Mucosa of gallbladder (tissue), 1 donor: ENCODE measurements around the gene DCUN1D4. TPM values are rescaled to one million over a fixed set of nuclear protein-coding genes. Genes with fewer than 3 reads are reported as not detected.
A peak's percentile ranks its signal among the peaks of the same experiment; 100 is the strongest.
"Not testable (repeated sequence)": the region's sequence is repeated elsewhere in the genome, so short reads cannot be mapped to it uniquely, and the experiment has no call there.

Experiments
- DNase-seq: peaks from one replicate; pipeline ENCODE4 v3.0.0-alpha.2; 2020; ENCODE audit warnings: low spot score
- total RNA-seq: library from RNA; stranded (reverse); gene quantifications from one replicate; pipeline ENCODE4 v1.2.1, GENCODE V29; 2021
- donor health status: DM: no; HTN: no; CAD: no.

Gene DCUN1D4
- total RNA-seq, 1 donor from 2014 or later, result 62.2 TPM

DNA sequence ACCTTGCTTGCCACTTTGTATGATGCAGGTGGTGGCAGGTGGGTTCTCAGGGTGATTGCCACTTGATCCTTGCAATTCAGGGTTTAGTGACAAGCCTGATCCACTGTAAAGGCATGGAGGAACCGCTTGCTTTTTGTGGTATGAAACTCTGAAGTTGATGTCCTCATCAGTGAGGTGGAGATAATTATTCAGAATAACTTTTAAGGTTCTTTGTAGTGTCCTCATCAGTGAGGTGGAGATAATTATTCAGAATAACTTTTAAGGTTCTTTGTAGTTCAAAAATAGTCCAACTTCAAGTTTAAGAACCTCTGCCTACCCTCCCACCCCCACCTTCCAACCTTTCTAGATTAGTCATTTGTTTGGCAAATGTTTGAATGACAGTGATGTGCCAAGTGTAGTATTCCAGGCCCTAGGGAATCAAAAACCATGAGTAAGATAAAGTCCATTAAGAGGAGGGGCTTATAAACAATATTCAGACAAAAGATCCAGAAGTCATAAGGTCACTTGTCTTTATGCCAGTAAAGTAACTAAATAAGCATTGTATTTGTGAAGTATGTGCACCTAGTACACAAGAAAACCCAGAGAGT, 51.2 kb downstream of the DCUN1D4 start:
- no peak for DNase-seq

DNA sequence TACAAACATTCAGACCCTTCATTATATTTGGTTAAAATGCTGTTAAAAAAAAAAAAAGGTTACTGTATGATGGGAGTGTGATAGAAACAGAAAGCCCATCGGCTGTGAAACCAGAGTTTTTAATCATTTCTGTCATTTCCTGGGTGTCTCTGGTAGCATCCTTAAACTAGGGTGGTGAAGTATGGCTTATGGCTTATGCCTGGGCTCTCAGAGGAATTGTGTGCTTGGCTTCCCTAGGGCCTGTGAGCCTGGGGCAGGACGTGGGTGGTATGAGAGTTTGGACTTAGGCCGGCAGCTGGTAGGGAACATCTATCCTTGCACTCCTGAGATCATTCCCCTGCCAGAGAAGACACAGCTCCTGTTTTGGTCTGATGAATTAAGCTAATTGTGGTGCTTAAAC, 52.2 kb downstream of the DCUN1D4 start:
- DNase-seq, result no peak

DNA sequence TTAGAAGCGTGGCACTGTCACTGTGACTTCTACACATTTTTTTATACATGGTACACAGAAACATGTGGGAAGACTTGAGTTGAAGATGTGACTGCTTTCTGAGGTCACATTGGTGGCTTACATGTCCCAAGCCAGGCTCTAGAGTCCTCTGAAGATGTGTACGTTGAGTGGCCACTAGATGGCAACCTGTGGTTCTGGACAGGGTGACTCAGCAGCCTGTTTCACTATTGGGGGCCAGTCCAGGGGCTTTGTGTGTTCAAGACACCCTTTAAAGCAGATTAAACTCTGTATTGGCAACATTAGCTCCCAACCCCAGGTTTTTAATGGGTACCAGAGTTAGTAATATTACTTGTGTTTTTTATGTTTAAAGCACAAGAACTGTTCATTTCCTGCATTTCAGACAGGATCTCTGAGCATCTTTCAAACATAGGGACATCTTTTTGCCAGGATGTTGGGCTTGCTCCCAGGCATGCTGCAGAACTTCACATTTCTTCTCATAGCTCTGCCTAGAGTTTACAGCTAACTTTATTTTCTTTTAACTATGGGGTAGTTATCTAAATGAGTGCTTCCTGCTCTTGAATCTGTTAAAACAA, 53.0 kb downstream of the DCUN1D4 start:
- DNase-seq, result peak; percentile 61

DNA sequence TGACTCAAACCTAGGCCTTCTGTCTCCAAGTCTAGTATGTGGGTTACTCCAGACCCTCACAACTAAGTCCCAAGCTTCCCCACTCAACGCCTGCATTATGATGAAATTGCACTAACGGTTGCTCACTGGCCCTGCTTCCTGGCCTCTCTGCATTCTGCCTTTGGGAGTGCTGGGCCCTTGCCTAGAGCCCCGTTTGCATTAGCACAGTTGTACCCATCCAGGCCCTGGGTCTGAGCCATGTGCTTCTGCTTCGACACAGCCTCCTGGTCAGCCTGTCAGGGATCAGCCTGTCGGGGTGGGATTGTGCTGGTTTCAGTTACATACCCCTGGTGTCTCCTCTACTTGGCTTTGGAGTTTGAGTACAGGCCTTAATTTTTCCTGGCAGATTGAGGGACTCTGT, 58.4 kb downstream of the DCUN1D4 start:
- no peak for DNase-seq

DNA sequence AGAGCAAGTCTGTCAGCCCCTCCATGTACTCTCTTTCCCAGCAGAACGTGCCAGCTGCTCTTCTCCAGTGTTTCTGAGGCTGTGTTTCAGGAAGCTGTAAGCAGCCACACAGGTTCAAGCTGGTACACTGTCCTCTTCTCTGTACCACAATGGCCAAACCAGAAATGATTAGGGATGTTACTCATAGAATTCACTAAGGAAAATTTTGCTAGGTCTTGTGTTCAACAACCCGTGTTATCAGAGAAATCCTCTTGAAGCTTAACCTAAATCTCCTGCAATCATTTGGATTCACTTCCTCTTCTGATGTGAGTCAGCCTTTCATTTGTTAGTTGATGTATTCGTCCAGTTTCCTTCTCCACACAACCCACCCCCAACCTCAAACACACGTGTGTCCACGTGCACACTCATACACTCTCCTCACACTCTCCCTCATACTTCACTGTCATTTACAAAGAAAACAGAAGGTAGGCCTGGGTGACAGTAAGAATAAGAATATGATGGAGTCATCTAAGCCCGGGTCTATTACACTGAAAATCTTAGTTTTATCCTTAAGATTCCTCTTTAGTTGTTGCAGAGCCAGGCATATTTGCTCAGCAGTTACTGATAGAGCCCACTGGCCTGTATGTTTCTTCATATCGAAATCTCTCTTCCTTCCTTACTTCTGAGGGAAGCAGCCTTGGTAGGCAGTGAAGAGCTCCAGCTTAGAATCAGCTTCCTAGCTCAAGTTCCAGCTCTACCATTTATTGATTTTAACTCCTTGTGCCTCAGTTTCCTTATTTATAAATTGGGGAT, 63.4 kb downstream of the DCUN1D4 start:
- no peak for DNase-seq

DNA sequence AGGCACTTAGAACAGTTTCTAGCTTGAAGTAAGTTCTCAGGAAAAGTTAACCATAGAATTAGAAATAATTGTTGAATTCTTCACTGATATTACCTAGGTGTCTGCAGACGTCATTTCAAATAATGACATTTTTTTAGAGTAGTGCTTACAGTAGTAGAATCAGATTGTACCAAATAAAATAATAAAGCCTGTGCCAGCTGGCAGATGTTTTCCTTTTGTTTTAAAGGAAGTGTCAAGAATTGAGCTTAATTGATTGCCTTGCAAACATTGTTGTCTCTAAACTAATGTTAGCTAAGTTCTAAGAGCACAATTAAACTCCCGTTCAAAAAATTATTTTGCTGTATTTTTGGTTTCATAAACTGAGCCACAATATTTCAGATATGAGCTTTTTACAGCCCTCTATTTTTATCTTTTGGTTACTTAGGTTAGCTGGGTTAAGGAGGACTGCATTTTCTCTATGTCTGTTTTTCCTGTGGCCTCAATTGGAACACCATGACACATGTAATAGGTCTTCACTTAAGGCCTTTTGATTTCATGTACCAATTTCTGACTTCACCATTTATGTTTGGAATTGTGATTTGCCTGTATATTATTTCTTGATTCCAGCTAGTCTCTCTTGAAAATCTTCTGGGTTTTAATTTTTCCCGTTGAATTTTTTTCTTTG, 64.2 kb downstream of the DCUN1D4 start:
- DNase-seq, result no peak

DNA sequence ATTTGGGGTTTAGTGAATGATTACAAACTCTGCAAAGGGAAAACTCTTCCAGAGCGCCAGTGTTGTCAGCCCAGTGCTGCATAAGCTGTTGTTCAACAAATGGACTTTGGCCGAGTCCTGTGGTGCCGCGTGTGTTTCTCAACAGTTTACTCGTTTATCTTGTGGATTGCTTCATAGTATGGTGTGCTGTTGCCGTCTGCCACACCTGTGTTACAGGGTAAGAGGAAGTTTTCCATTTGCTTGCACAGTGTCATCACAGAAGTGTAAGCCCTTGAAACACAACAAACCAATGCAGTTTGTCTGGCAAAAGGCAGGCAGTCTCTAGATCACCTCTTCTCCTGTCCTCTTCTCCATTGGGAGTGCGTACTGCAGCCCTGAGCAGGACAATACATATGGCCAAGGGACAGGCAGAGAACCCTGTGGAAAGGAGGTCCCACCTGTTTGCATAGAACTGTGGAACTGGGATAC, 66.3 kb downstream of the DCUN1D4 start:
- DNase-seq, result peak; percentile 83

DNA sequence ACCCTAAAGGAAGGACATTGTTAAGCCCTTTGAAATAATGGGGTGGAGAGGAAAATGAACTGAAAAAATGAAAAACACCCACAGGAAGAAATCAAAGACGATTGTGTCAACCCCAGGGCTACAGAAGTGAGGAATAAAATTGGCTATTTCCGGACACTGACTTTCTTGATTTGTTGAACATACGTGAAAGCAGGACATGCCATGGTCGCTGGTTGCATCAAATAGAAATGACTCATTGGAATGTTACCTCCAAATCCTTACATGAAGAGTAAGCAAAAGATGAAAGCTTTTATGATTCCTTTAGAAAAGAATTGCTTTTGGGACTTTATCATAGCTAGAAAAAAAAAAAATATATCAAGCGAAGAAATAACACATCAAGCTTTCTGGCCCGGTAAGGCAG, 75.3 kb downstream of the DCUN1D4 start:
- DNase-seq, result no peak

DNA sequence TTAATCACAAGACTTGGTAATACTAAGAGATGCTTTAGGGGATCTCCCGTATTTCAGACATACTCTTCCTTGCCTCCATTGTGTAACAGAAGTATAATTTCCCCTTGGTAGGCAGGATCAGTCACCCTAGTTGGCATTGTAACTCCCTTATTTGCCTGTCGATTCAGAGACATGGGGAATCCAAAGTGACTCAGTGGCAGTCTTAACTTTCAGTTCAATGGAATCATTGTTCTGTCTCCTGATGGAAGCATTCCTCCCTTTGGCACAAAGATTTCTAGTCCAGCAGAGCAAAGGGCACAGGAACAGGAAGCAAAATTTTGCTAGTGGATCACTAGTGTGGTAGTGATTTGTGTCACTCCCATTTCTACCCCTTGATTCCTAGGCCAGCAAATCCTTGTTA, 80.4 kb downstream of the DCUN1D4 start:
- DNase-seq, result no peak

DNA sequence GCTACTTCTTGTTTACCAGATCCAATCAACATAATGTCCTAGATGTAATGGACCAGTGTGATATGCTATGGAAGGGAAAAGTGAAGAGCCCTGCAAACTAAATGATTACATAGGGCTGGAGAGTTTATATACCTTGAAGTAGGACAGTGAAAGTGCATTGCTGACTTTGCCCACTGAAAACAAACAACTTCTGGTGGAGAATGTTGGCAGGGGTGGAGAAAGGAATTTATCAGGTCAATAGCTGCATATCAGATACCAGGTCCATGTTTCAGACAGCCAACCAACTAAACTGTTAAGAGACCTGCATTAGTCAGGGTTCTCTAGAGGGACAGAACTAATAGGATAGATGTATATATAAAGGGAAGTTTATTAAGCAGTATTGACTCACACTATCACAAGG, 82.4 kb downstream of the DCUN1D4 start:
- no peak for DNase-seq

DNA sequence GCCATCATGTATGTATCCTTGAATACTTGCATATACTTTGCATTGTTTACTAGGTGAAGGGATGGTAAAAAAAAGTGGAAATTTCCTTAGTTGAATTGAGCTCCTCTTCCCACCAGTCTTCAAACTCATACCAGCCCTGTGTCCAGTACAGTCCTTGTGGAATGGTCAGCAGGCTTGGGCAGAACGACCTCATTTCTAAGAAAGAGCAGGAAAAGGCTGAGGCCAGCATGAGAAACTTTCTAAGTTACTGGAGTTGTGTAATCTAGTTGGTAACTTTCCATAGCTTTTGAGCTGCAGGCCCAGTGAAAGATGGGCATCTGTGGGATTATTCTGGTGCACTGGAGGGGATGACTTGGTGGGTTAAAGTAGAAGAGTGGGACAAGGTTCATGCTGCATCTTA, 87.6 kb downstream of the DCUN1D4 start:
- no peak for DNase-seq

DNA sequence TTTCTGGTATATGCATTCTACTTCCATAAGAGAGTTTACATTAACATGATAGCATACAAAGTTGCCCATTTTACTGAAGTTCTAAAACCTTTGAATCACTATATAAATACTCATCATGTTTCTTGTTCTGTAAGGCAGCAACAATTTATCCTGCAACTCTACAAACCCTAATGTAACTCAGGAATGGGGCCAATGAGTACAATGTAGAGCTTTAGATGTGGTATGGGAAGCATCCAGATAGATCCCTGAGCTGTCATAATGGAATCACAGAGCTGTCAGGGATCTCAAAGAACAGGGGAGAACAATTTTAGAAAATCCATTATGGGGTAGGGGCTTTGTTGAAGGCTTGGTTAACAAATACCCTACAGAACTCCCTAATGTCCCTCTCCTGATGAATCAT, 88.5 kb downstream of the DCUN1D4 start:
- DNase-seq, result no peak

DNA sequence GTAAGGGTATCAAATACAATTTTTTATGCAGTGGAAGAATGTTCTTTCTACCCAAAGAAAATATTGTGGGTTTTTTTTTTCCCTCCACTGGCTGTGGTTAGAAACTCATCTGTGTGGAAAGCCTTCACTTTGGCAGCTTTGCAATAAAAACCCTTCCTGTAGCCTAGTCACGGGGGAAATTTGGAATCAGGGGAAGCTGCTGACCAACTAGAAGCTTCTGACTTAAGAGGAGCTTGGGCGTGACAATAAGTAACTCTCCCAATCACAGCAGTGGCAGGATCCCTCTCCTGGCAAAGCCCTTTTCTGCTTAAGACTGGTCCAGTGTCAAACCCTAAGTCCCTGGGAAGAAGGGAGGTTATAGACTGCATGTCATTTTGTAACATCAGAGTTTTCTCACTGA, 89.3 kb downstream of the DCUN1D4 start:
- DNase-seq, result no peak

DNA sequence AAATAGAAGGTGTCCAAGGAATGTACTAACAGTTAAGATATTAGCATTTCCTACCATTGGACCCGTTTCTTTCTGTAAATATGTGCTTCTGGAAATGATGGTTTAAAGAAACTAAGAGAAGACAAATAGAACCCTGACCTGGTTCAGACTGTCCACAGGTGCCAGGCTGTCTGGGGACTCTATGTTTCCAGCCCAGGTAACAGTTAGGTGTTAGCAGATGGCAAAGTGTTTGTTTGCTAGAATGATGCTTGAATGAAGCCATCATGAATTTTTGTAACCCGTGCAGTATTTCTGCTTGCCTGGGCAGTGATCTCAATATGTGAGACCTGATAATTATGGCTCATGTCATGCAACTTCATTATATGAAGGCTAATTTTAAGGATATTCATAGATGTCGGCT, 89.7 kb downstream of the DCUN1D4 start:
- no peak for DNase-seq

DNA sequence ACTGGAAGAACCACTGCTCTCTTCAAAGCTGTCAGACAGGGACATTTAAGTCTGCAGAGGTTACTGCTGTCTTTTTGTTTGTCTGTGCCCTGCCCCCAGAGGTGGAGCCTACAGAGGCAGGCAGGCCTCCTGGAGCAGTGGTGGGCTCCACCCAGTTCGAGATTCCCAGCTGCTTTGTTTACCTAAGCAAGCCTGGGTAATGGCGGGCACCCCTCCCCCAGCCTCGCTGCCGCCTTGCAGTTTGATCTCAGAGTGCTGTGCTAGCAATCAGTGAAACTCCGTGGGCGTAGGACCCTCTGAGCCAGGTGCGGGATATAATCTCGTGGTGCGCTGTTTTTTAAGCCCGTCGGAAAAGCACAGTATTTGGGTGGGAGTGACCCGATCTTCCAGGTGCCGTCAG, 97.5 kb downstream of the DCUN1D4 start:
- not testable (repeated sequence) for DNase-seq

DNA sequence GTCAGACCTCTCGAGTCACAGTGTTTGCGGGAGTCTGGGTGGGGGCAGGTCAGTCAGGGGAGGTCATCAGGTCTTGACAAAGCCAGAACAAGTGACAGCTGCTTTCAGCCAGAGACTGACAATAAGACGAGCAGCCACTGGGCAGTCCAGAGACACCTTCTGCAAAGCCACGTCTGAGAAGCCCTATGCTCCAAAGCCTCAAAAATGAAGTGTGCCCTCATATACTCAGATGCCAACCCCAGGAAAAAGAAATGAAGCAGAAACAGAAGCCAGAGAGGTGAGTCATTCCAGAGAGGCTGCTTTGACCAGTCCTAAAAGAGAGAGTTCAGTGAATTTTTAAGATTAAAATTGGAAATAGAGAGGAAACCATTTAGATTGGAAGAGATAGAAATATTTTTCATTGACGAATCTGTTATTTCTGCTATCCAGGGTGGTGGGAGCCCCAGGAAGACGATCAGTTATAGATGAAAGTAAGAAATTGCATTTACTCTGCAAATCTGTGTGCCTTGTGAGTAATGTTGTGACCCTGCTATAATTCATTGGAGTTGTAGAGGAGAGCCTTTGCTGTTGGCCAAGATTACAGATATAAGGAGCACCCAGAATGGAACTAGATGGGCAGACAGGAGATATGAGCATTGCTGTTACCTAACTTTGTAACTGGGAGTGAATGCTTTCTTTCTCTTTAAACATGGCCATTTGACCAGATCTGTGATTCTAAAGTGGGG, 99.3 kb downstream of the DCUN1D4 start:
- DNase-seq, result no peak

DNA sequence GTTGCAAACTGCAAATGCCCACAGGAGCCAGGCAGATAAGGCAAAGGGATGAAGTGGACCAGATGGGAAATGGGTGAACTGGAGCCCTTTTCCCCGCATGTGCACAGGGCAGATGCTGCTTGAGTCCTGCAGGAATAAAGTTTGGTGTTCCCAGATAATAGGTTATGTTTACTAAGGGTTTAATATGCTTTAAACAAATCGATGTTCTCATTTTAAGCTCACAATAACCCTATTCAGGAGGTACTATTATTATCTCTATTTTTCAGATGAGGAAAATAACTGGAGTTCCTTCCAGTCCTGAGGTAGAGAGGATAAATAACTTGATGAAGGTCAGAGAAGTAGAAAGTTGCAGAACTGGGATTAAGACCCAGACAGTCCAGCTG, 99.9 kb downstream of the DCUN1D4 start:
- DNase-seq, result no peak

DNA sequence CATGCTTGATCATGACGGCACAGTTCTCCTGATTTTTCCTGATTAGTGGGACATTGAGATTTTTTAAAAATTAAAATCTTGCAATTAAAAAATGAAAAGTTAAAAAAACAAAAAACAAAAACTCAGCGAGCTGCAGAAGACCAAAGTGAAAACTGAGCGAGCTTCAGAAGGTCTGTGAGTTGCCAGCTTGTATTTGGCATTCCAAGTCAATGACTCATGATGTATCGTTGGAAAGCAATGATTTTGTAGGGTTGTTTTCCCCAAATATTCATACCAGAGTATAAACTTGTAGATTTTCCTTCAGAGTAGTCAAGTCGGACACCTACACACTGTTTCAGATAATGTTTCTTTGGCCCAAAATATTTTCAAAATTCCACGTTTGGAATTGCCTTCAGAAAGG, 100.3 kb downstream of the DCUN1D4 start:
- DNase-seq, result no peak

DNA sequence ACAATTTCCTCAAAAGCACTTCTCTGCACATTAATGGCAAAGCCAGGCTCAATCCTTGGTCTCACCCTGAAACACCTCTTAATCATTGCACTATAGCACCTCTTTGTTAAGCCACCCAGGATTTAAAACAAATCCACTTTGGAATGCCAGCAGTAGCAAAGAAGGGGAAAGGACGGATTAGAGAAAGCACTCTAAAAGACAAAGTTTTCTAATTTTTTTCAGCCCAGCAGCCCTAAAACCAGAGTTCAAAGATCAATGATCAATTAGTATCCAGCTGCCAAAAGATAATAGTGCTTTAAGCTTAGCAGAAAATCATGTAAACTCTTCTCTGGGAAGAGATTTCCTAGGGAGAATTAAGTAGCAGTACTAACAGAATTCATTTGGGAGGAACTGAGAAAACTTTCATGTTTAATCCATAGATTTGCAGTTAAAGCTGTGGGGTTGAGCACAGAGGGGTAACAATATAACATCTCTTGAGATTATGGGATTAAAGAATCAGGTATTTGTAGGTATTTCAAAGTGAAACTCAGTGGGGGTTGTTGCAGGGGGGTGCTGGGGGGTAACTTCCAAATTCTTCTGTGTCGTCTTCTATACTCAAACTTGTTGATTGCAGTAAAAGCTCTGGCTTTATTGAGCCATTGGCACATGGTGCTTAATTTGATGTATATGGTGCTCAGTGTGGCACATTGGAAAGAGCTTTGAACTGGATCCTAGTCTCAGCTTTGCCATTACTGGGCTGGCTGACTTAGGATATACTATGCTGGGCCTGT, 115.4 kb downstream of the DCUN1D4 start:
- no peak for DNase-seq

DNA sequence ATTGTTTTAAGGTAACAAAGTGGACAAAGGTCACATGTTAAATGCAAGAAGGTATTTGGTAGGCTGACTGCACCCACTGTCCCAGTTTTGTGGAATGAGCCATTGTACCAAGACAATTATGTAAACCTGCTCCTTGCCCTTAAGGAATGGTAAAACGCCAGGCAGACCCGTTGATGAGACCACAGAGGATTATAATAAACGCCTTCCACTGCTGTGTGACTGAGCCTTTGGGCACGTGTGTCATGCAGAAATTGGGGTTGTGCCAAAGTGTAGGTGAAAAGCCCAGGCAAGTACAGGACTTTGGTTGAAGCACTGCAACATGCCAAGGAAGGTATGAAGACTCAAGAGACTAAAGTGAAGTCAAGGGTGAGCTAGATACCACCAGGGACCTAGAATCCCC, 117.5 kb downstream of the DCUN1D4 start:
- no peak for DNase-seq

DNA sequence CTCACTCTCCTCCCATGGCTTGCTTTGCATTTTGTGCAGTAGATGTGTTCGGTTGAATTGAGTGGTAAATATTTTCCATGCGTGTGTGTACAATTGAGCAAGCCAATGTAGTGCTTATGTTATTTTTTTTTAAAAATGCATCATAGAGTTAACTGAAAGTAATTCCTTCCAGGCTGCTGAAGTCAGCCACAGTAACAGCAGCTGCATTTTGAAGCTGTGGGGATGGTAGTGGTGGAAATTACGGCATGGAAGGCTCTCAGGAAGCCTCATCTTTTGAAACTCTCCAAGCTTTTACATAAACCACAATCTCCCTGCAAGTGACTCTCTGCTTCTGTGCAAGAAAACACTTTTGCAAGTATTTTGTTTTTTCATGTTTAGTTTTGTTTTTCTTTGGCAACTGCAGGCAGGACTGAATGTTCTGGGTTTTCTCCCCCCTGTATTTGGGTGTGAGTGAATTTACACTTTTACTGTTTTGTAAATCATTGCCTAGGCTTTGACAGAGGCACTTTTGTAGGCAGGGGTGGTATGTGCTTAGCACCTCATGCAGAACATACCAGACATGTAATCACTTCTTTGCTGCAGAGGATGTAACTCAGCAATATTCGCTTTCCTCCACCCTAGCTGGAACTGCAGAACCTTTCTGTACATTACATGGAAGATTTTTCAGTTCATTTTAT, 121.0 kb downstream of the DCUN1D4 start:
- DNase-seq, result no peak
